DMS114 treated with DMSO at 0.1 percent for 48 hours (cell line): Measurements from ENCODE around the gene PDE9A.
A peak's percentile ranks its signal among the peaks of the same experiment; 100 is the strongest.

Source experiments
- DNase-seq: peaks from one replicate; lab custom pipeline; 2025; ENCODE audit not compliant: unreplicated experiment; lab: John Stamatoyannopoulos, UW

PDE9A gene

GRCh38 chr21:42641311-42642218, 11.9 kb upstream of the PDE9A start:
- DNase-seq: no peak

GRCh38 chr21:42642219-42642745, 11.1 kb upstream of the PDE9A start:
- DNase-seq: no peak

GRCh38 chr21:42644223-42645208, 8.9 kb upstream of the PDE9A start:
- no peak for DNase-seq

GRCh38 chr21:42645211-42646075, 8.0 kb upstream of the PDE9A start:
- no peak for DNase-seq

GRCh38 chr21:42646076-42646825, 7.2 kb upstream of the PDE9A start:
- no peak for DNase-seq

- no peak for DNase-seq
Measured at GRCh38 chr21:42646836-42647235, 6.6 kb upstream of the PDE9A start.

GRCh38 chr21:42648606-42649005, 4.8 kb upstream of the PDE9A start:
- no peak for DNase-seq

GRCh38 chr21:42649122-42650032, 4.0 kb upstream of the PDE9A start:
- DNase-seq: no peak

GRCh38 chr21:42650033-42650370, 3.4 kb upstream of the PDE9A start:
- no peak for DNase-seq

- no peak for DNase-seq
Measured at GRCh38 chr21:42650441-42651421, 2.7 kb upstream of the PDE9A start.

GRCh38 chr21:42651515-42652401, 1.7 kb upstream of the PDE9A start:
- no peak for DNase-seq

- DNase-seq: peak; percentile 30
Measured at GRCh38 chr21:42652527-42653230, 742 bp upstream of the PDE9A start.

GRCh38 chr21:42654179-42654912, 925 bp downstream of the PDE9A start:
- no peak for DNase-seq

GRCh38 chr21:42654913-42655795, 1.7 kb downstream of the PDE9A start:
- no peak for DNase-seq
